ENCODE measurements around the gene CNTNAP3.
"Not testable (repeated sequence)": the region's sequence is repeated elsewhere in the genome, so short reads cannot be mapped to it uniquely, and the experiment has no call there.

CNTNAP3 gene

DNA sequence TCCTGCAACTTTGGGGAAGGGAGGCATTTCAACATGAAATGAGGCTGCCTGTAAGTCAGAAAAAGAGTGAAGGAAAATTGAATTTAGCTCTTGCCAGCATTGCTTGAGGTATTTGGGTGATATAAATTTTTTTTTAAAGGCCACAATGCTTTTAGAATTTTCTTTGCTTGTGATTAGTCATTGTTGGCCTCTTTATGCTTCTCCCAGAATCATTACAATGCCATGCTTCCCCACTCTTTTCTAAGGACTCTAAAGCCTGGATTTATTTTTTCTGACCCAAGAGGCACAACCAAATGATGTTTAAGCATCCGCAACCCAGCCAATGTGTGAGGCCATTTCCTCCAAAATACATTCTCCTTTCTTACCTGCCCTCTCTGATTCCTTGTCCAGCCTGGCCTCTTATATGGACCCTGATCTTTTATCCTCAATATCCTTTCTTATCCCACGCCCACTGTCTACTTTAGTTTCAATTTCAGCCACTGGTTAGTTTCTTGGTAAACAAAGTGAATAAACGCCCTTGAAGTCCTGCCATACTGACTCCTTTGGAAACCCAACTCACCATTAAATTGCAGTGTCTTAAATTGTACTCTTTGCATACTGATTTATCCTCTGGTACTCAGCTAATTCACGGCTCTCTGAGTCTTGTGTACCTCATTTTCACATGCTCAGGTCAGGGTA lies 261.9 kb downstream of the CNTNAP3 start:
- H3K4me1 ChIP-seq (ENCODE audit: control insufficient read depth, insufficient read depth, low read length); H3K27ac ChIP-seq (ENCODE audit: low read depth, low read length); H3K27me3 ChIP-seq (ENCODE audit: control insufficient read depth, insufficient read depth, low read length); H3K9ac ChIP-seq (ENCODE audit: low read length); H3K4me3 ChIP-seq (ENCODE audit: low read depth, low read length); H3K36me3 ChIP-seq (ENCODE audit: control insufficient read depth, insufficient read depth, low read length); H3K9me3 ChIP-seq (ENCODE audit: control insufficient read depth, insufficient read depth, low read depth, low read length): not testable (repeated sequence)

All from HUES6 (cell line).